ENCODE results near the gene SHC4. TPM values are rescaled to one million over a fixed set of nuclear protein-coding genes. Genes with fewer than 3 reads are reported as not detected.
A peak's percentile ranks its signal among the peaks of the same experiment; 100 is the strongest.
"Not testable (repeated sequence)": the region's sequence is repeated elsewhere in the genome, so short reads cannot be mapped to it uniquely, and the experiment has no call there.

SHC4 gene
- total and polyA plus RNA-seq, 7 donors, result 0.10 to 1.0 (median 0.25) TPM; not detected in 1

GRCh38 chr15:48856942-48857341, 106.8 kb downstream of the SHC4 start:
- no peak for TF ChIP-seq CTCF (IDR thresholded peaks at IDR 0.05)
- Histone ChIP-seq H3K36me3 (ENCODE audit: insufficient read depth in 1 of 2, low read depth in 1 of 2) (no peaks in the 10 kb centered on the region), H3K27me3 (ENCODE audit: insufficient read depth in 3 of 3, low read length in 2 of 3) (no peaks in the 10 kb centered on the region), H3K9me3 (no peaks in the 10 kb centered on the region), H3K27ac (no peak overlapping the region), H3K4me3 (no peak overlapping the region), H3K4me1 (no peaks in the 10 kb centered on the region)
- intact Hi-C loops (cut with DNase I), result loop anchor here in 1 of 2 donors (1.0 kb wide), 1 partner anchor 281 kb away; no protein-coding TSS in a partner anchor
- ATAC-seq, result no peak
- 46 to 66% (median 54%) methylated on average over 2 of the region's 2 CpGs for WGBS, 3 donors
- no peak for DNase-seq

- TF ChIP-seq CTCF (IDR thresholded peaks at IDR 0.05), result peak; percentile 20
- no peaks in the 10 kb centered on the region for H3K27me3 ChIP-seq (ENCODE audit: insufficient read depth in 3 of 3, low read length in 2 of 3)
- no peaks in the 10 kb centered on the region for H3K4me1 ChIP-seq
- H3K4me3 ChIP-seq, result no peak overlapping the region
- no peak for DNase-seq
- H3K9me3 ChIP-seq, result no peaks in the 10 kb centered on the region
- H3K36me3 ChIP-seq (ENCODE audit: insufficient read depth in 1 of 2, low read depth in 1 of 2), result no peaks in the 10 kb centered on the region
- 20 to 22% (median 20%) methylated on average over 6 of the region's 6 CpGs for WGBS, 3 donors
- ATAC-seq, result peak in 2 of 4 donors; percentile 36 to 51
- intact Hi-C loops (cut with DNase I), result no loop called here
- H3K27ac ChIP-seq, result no peak overlapping the region
Measured at GRCh38 chr15:48855501-48856440, 107.9 kb downstream of the SHC4 start.

- DNase-seq; H3K27me3 ChIP-seq (ENCODE audit: insufficient read depth in 3 of 3, low read length in 2 of 3); intact Hi-C loops (cut with DNase I); H3K4me3 ChIP-seq; H3K27ac ChIP-seq; H3K9me3 ChIP-seq; H3K36me3 ChIP-seq (ENCODE audit: insufficient read depth in 1 of 2, low read depth in 1 of 2); ATAC-seq; H3K4me1 ChIP-seq: not testable (repeated sequence)
- 96 to 100% (median 97%) methylated on average over 3 of the region's 3 CpGs for WGBS, 3 donors
Measured at GRCh38 chr15:48854434-48854833, 109.3 kb downstream of the SHC4 start.

- Histone ChIP-seq H3K36me3 (ENCODE audit: insufficient read depth in 1 of 2, low read depth in 1 of 2) (no peaks in the 10 kb centered on the region), H3K27ac (no peak overlapping the region), H3K4me3 (no peak overlapping the region), H3K27me3 (ENCODE audit: insufficient read depth in 3 of 3, low read length in 2 of 3) (no peaks in the 10 kb centered on the region), H3K9me3 (no peaks in the 10 kb centered on the region), H3K4me1 (no peaks in the 10 kb centered on the region)
- no peak for ATAC-seq
- no peak for TF ChIP-seq CTCF (IDR thresholded peaks at IDR 0.05)
- no peak for DNase-seq
- intact Hi-C loops (cut with DNase I), result no loop called here
Measured at GRCh38 chr15:48851956-48852355, 111.8 kb downstream of the SHC4 start.

- Histone ChIP-seq H3K27ac (no peak overlapping the region), H3K36me3 (ENCODE audit: insufficient read depth in 1 of 2, low read depth in 1 of 2) (no peaks in the 10 kb centered on the region), H3K9me3 (no peaks in the 10 kb centered on the region), H3K4me3 (no peak overlapping the region), H3K4me1 (no peaks in the 10 kb centered on the region), H3K27me3 (ENCODE audit: insufficient read depth in 3 of 3, low read length in 2 of 3) (no peaks in the 10 kb centered on the region)
- DNase-seq (no peak), ATAC-seq (no peak)
- intact Hi-C loops (cut with DNase I), result no loop called here
- no peak for TF ChIP-seq CTCF (IDR thresholded peaks at IDR 0.05)
- WGBS, 3 donors, result 38 to 50% (median 46%) methylated on average over 2 of the region's 2 CpGs
Measured at GRCh38 chr15:48850648-48851047, 113.1 kb downstream of the SHC4 start.

Data from psoas muscle (tissue), 8 donors.